GM12865 (cell line): ENCODE data around the gene LENG9.
A peak's percentile ranks its signal among the peaks of the same experiment; 100 is the strongest.
"Not testable (repeated sequence)": the region's sequence is repeated elsewhere in the genome, so short reads cannot be mapped to it uniquely, and the experiment has no call there.

Source experiments
- DNase-seq: peaks from one replicate; pipeline ENCODE4 v3.0.0; 2010; ENCODE audit warnings: low read depth
- H3K4me3 ChIP-seq: 2 replicates; pipeline ENCODE4 v1.5.1; 2011; ENCODE audit warnings: mild to moderate bottlenecking, low read depth, low read length, control low read depth
- CTCF ChIP-seq: IDR thresholded peaks from 2 replicates; pipeline ENCODE4 v1.5.1; 2011; ENCODE audit warnings: low read length, control low read depth, low read depth, inconsistent platforms; ENCODE audit not compliant: insufficient read depth; ENCODE audit errors: missing control alignments

Gene LENG9

GRCh38 chr19:54473071-54473891, 9.7 kb upstream of the LENG9 start, which contains the start of gene CDC42EP5:
Gene CDC42EP5 (minus strand): TSS chr19:54473296. CDS start chr19:54465547, 7,749 bp downstream.
- no peak for TF ChIP-seq CTCF
- H3K4me3 ChIP-seq = no peak within 1 kb of the TSS
- no peak for DNase-seq

DNA sequence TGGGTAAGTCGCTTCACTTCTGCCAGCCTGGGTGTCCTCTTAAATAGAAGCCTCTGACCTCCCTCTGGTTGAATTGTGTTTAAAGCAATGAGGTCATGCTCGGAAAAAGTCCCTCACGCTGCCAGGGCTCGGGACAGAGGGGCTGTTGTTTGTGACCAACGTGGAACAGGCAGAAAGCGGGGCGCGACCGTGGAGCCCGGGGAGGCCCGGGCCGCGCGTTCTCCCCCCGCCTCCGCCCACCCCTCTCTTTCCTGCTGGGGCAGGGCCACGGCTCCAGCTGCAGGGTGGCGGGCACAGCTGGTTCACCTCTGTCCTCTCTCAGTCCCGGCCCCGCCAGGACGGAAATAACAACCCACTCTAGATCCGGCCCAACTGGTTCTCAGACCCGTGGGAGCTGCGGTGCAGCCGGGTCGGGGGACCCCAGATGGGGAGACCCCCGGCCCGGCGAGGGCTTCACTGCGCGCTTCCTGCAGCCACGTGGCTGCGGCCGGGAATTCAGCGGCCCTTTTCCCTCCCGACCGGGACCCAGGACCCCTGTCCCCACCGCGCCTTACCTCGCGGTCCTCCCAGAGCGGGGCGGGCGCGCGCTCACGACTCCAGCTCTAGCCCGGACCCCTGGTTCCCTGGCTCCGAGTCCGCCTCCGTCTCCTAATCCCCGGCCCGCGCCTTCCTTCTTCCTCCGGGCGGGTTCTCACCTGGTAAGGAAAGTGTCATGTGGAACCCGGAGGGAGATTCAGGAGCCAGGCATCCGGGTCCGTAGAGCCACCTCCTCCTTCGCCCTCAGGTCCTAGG, 7.6 kb upstream of the LENG9 start:
- TF ChIP-seq CTCF = no peak
- H3K4me3 ChIP-seq = peak overlapping the region; percentile 34
- no peak for DNase-seq

DNA sequence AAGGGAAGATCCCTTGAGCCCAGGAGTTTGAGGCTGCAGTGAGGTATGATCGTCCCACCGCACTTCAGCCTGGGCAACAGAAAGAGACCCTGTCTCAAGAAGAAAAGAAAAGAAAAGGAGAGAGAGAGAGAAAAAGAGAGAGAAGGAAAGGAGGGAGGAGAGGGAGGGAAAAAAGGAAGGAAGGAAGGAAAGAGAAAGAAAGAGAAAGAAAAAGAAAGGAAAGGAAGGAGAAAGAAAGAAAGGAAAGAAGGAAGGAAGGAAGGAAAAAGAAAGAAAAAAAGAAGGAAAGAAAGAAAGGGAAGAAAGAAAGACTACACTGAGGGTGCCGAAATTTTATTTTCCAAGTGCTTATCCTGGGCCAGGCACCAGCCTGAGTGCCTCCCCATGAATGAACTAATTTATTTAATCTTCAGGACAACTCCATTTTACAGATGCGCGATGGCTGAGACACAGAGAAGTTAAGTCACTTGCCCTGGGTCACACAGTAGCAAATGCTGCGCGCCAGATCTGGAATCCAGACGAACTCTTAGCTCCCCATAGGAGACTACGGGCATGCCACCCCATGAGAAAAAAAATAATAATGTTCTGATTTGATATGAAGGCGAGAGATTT, 6.8 kb upstream of the LENG9 start:
- H3K4me3 ChIP-seq = no peak overlapping the region
- DNase-seq = no peak
- no peak for TF ChIP-seq CTCF

GRCh38 chr19:54469496-54469934, 5.9 kb upstream of the LENG9 start:
- no peak for TF ChIP-seq CTCF
- no peak for DNase-seq
- no peak overlapping the region for H3K4me3 ChIP-seq

GRCh38 chr19:54466110-54466480, 2.5 kb upstream of the LENG9 start:
- H3K4me3 ChIP-seq, DNase-seq: not testable (repeated sequence)

DNA sequence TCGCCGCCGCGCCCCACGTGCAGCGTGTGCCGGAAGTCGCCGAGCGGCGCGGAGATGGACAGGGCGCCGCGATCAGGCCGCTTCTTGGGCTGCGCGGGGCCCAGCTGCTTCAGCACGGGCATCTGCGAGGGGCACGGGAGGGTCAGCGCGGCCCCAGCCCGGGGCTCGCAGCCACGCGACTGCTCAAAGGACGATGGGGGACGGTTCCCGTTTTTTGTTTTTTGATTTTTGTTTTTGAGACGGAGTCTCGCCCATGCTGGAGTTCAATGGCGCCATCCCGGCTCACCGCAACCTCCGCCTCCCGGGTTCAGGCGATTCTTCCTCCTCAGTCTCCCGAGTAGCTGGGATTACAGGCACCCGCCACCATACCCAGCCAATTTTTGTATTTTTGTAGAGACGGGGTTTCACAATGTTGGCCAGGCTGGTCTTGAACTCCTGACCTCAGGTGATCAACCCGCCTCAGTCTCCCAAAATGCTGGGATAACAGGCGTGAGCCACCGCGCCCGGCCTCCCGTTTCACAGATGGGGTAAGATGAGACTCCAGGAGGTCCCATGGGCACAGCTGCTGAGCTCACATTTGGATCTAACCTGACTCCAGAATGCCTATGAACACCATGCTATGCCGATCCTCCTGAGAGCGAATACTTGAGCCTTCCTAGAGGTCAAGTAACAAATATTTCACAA, 2.0 kb upstream of the LENG9 start:
- no peak overlapping the region for H3K4me3 ChIP-seq
- no peak for TF ChIP-seq CTCF
- DNase-seq = no peak
